ENCODE data around the gene RNF175. TPM values are rescaled to one million over a fixed set of nuclear protein-coding genes. Genes with fewer than 3 reads are reported as not detected.
A peak's percentile ranks its signal among the peaks of the same experiment; 100 is the strongest.

The RNF175 gene
- total RNA-seq, 1 experiment from 2014 or later: not detected

DNA sequence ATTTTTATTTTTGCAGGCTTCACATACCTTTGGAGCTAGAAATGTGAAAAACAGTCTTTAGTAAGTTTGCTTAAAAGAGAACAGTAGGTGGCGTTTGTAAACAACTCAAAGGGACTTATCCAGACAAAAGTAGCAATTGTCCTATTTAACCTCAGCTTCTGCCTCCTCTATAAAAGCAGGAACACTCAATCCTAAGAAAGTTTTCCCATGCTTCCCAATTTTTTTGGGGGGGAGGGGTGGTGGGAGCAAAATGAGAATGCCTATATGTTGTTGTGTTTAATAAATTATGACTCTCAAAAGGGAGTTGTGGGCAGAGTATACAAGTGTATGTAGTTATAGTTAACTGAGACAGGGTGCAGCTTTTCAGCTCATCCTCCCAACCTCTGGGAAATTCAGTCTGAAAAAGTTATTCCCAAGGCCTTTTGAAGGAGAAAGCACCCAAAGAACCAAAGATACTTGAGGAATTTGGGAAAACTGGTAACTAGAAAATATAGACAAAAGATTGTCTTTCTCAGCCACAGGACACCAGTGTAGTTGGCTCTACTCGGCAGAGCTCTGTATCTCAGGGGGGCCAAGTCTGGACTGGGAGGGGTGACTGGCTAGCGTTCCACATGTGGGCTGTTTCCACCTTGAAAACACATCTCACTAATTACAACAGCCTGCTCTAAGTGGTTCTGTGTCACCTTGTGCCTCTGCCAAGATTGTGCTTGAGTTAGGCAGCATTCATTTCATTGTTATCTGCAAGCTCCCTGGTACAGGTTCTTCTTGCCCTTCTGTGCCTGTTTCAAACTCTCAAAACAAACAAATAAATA lies 26.3 kb upstream of the RNF175 start:
- DNase-seq (ENCODE audit: extremely low read depth, low read depth): peak; percentile 12

- no peak for DNase-seq (ENCODE audit: extremely low read depth, low read depth)
Measured at GRCh38 chr4:153784166-153784699, 24.4 kb upstream of the RNF175 start.

DNA sequence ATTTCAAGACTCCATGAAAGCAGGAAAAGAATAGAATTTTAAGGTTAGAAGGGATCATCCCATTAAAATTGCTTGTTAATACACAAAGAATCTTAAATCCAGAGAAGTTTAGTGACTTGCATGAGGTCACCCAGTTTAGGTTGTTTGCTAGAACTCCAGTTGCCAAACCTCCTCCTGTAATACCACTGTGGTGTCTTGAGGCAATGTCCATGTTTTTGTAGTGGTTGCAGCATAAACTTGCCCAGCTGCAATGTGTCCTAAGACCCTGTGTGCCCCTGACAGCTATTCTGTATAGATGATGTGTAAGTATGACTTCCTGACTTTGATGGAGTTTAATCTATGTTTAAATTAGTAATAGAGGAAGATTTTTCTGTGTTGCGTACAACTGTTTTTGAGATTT lies 22.8 kb upstream of the RNF175 start:
- DNase-seq (ENCODE audit: extremely low read depth, low read depth): no peak

GRCh38 chr4:153781717-153782416 lies 22.0 kb upstream of the RNF175 start:
- no peak for DNase-seq (ENCODE audit: extremely low read depth, low read depth)

GRCh38 chr4:153781280-153781679 lies 21.5 kb upstream of the RNF175 start:
- DNase-seq (ENCODE audit: extremely low read depth, low read depth): no peak

DNA sequence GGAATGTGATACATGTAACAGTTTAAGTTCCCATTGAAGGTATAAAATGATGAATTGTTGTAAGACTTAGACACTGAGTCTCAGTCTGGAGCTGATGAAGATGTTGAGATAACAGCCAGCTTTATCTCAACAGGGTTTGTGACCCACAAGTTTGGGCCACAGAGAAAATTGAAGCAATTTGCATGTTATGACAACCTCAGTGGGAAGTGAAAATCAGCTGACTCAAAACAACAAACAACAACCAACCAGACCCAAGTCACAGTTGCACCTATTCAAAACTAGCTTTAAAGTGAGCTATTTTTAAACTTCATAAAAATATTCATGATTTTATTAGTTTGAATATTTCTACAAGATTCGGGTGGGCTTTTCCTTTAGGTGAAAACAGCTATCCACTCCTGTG lies 21.1 kb upstream of the RNF175 start:
- no peak for DNase-seq (ENCODE audit: extremely low read depth, low read depth)

- no peak for DNase-seq (ENCODE audit: extremely low read depth, low read depth)
Measured at GRCh38 chr4:153780221-153780620, 20.4 kb upstream of the RNF175 start.

DNA sequence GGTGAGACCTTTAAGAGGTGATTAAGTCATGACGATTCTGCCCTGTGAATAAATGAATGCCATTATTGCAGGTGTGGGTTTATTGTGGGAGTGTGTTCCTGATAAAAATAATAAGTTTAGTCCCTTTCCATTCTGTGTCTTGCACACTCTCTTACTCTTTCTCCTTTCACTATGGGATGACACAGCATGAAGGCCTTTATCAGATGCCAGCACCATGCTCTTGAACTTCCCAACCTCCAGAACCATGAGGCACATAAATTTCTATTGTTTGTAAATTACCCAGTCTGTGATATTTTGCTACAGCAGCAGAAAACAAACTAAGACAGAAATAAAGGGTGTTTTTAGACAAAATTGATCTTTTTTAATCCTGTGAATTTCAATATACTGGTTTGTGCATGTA lies 18.6 kb upstream of the RNF175 start:
- DNase-seq (ENCODE audit: extremely low read depth, low read depth): no peak

- DNase-seq (ENCODE audit: extremely low read depth, low read depth): no peak
Measured at GRCh38 chr4:153777421-153777820, 17.6 kb upstream of the RNF175 start.

- DNase-seq (ENCODE audit: extremely low read depth, low read depth): no peak
Measured at GRCh38 chr4:153776601-153777000, 16.8 kb upstream of the RNF175 start.

GRCh38 chr4:153773236-153773690 lies 13.4 kb upstream of the RNF175 start:
- no peak for DNase-seq (ENCODE audit: extremely low read depth, low read depth)

- no peak for DNase-seq (ENCODE audit: extremely low read depth, low read depth)
Measured at GRCh38 chr4:153771046-153771445, 11.2 kb upstream of the RNF175 start.

DNA sequence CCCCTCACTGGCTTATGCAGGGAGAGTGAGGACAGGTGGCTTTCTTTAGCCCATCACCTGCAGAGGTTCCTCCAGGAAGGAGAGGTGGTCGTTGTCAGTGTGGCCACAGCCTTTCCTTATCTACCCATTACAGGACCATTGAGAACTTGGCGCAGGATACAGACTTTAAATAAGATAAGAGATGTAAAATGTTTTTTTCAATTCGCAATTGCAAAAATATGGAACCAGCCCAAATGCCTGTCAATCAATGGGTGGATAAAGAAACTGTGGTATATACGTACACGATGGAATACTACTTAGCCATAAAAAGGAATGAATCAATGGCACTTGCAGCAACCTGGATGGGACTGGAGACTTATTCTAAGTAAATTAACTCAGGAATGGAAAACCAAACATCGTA lies 6.9 kb upstream of the RNF175 start:
- DNase-seq (ENCODE audit: extremely low read depth, low read depth): no peak

DNA sequence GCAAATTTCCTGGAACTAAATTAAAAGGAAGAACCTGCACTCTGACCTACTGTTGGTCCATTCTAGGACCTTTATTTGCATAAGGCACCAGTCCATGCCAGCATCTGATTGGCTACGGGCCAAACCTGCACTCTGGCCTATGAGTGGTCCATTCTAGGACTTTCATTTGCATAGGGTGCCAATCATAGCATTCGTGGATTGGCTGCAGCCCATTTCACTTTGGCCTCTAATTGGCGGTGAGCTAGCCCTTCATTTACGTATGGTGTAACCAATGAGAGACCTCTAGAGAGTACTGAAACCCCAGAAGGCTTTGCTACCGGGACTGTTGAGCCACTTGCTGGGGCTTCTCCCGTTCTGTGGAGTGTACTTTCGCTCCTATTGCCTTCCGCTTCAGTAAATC lies 6.1 kb upstream of the RNF175 start:
- no peak for DNase-seq (ENCODE audit: extremely low read depth, low read depth)

DNA sequence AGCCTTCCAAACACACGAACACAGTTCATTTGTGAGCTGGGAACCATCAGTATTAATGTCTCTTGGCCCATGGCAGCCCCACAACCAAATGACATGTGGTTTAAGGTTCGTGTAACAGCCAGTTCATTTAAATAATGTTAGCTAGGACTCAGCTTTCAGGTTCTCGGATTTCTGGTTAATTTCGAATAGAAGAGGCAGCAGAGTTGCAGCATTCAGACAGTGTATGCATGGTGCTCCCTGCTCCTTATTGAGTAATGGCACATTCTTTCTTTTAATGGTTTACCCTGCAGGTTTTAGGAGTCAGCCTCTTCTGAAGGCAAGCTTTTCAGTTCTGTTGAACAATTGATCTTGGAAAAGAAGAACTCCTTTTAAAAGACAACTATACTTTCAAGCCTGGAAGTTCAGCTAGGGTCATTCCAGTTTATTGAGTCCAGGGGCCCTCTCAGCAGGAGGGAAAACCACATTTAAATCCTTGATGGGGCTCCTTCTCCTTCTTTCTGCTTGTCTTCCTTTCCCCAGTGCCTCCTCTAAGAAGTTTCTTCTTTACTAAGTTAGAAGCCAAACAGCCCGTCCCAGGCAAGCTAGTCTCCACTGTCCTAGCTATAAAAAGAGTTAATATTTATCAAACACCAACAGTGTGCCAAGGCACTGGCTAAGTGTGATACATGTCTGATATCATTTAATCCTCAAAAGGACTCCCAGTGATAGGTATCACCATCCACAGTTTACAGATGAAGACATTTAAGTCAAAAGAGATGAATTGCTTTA lies 5.0 kb upstream of the RNF175 start:
- no peak for DNase-seq (ENCODE audit: extremely low read depth, low read depth)

GRCh38 chr4:153763404-153763803 lies 3.6 kb upstream of the RNF175 start:
- no peak for DNase-seq (ENCODE audit: extremely low read depth, low read depth)

- no peak for DNase-seq (ENCODE audit: extremely low read depth, low read depth)
Measured at GRCh38 chr4:153758688-153759406, 977 bp downstream of the RNF175 start.

- no peak for DNase-seq (ENCODE audit: extremely low read depth, low read depth)
Measured at GRCh38 chr4:153758136-153758535, 1.7 kb downstream of the RNF175 start.

GRCh38 chr4:153757407-153757806 lies 2.4 kb downstream of the RNF175 start:
- no peak for DNase-seq (ENCODE audit: extremely low read depth, low read depth)

DNA sequence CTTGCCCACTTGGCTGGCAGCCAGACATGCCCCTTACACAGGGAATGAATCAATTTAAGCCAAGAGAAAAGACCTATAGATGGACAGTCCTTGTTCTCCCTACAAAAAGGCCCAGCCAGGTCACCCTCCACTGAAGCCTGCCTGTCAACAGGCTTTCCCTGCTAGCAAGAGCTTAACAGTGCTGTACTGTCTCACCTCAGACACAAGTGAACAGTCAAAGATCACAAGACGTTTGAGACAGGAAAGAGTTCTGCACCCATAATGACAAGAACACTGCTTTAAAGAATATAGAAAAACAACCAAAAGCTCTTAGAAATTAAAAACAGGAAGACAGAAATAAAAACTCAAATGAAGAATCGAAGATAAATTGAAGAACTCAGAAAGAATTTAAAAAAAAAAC lies 4.6 kb downstream of the RNF175 start:
- DNase-seq (ENCODE audit: extremely low read depth, low read depth): no peak

Data from NCI-H460 (cell line).